Right kidney (tissue), 1 donor: ENCODE measurements around the gene CAPN15.

ENCODE experiments used
- DNase-seq: peaks from one replicate; pipeline ENCODE4 v3.0.0-alpha.2; 2016

Gene CAPN15

DNA sequence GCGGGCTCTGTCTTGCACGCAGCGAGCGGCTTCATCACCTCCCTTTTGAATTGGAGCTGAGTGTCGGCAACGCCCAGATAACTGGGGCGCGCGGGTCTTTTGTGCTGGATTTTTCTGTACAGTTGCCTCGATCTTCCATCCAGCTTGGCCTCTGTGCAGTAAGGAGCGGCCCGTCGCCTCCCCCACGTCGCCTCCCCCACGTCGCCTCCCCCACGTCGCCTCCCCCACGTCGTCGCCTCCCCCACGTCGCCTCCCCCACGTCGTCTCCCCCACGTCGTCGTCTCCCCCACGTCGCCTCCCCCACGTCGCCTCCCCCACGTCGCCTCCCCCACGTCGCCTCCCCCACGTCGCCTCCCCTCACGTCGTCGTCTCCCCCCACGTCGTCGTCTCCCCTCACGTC, 17.0 kb downstream of the CAPN15 start:
- no peak for DNase-seq

DNA sequence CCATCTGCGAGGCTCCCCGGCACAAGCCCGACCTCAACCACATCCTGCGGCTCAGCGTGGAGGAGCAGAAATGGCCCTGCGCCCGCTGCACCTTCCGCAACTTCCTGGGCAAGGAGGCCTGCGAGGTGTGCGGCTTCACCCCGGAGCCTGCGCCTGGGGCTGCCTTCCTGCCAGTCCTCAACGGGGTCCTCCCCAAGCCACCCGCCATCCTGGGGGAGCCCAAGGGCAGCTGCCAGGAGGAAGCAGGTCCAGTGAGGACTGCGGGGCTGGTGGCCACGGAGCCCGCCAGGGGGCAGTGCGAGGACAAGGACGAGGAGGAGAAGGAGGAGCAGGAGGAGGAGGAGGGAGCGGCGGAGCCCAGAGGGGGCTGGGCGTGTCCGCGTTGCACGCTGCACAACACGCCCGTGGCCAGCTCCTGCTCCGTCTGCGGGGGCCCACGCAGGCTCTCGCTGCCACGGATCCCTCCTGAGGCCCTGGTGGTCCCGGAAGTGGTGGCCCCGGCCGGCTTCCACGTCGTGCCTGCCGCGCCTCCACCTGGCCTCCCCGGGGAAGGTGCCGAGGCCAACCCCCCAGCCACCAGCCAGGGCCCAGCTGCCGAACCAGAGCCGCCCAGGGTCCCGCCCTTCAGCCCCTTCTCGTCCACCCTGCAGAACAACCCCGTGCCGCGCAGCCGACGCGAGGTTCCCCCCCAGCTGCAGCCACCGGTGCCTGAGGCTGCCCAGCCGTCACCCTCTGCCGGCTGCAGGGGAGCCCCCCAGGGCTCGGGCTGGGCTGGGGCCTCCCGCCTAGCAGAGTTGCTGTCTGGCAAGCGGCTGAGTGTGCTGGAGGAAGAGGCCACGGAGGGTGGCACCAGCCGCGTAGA, 19.6 kb downstream of the CAPN15 start:
- DNase-seq = no peak

- no peak for DNase-seq
These were observed 21.1 kb downstream of the CAPN15 start for GRCh38 chr16:548586-548985.

DNA sequence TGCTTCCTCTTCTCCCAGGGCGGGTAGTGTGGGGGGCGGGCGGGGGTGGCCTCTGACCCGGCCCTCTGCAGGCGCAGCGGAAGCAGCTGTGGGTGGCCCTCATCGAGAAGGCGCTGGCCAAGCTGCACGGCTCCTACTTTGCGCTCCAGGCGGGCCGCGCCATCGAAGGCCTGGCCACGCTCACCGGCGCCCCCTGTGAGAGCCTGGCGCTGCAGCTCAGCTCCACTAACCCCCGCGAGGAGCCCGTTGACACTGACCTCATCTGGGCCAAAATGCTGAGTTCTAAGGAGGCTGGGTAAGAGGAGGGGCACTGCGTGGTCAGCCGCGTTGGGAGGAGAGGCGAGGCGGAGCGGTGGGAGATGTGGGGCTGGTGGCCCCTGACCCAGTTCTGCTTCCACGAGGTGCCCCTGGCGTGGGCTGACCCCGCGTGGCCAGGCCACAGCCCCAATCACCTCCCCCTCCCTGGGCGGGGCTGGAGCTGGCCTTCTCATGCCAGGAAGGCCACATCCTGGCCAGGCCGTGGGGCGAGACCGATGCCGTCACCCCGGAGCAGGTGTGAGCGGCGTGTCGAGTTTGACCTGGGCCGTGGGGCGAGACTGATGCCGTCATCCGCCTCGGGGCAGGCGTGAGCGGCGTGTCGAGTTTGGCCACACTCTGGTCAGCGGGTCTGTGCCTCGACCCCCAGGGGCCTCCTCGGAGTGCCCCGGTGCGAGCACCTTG, 22.2 kb downstream of the CAPN15 start:
- no peak for DNase-seq

DNA sequence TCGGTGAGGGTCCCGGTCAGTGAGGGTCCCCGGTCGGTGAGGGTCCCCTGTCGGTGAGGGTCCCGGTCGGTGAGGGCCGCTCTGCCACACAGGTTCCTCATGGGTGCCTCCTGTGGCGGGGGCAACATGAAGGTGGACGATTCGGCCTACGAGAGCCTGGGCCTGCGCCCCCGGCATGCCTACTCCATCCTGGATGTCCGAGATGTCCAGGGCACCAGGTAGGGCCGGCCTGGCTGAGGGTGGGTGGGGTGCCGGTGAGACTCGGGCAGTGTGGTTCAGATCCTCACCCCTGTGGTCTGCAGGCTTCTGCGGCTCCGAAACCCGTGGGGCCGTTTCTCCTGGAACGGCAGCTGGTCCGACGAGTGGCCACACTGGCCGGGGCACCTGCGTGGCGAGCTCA, 23.7 kb downstream of the CAPN15 start:
- no peak for DNase-seq

GRCh38 chr16:552171-552570, 24.7 kb downstream of the CAPN15 start:
- no peak for DNase-seq

DNA sequence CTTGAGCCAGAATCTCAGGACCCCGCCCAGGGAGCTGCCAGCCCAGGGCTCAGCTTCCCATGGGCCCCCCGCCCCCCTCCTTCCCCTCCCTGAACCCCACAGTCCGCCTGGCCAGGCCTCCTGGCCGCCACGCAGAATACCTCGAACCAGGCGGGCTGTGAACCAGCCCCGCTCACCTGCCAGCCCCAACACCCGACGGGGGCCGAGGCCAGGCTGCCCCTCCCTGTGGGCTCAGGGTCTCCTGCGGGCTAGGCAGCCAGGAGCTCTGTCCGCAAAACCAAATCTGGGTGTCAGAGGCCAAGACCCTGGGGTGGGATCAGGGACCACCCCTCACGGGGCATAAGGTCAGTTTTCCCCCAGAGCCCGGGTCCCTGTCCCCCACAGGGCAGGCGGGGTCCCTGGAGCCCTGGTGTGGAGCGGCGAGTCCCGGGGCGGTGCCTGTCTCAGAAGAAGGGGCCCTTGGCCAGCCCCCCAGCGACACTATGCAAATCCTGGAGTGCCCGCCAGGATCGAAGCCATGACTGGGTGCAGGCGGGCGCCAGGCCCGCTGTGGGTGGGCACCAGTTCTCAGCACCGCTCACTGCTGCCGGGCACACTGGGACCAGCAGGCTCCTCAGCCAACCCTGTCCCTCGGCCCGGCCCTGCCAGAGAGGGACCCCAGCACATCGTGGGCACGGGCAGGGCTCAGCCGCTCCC, 26.2 kb downstream of the CAPN15 start:
- no peak for DNase-seq

GRCh38 chr16:554297-554621, 26.7 kb downstream of the CAPN15 start:
- DNase-seq = no peak

DNA sequence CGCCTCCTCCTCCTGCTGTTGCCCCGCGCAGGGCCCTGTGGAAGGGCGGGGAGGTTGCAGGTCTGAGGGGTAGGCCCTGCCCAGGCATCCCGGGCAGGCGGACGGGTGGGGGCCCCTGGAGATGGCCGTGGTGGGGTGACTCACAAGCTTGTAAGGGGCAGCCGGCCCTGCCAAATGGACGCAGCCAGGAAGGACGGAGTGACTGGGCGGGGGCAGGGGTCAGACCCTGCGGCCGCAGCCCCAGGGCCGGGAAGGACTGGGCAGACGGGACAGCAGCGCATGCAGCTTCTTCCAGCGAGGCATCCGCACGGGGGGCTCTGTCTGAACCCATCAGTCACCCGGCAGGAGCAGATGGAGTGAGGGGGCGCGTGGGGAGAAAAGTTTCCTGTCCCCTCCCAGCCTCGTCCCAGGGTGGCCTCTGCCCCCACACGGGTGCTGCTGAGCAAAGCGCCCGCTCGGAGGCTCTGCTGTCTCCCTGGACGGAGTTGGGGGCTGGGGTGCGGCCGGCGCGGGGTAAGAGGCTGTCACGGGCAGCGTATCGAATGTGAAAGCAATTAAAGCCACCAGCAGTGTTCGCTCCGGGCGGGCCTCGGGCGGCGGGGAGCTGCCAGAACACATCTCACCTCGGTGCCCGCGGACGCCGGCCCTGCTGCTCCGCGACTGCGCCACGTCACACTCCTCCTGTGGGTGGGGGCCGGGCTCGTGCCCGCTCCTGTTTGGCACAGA, 27.3 kb downstream of the CAPN15 start:
- DNase-seq = peak; percentile 60

GRCh38 chr16:555528-556473, 28.3 kb downstream of the CAPN15 start:
- no peak for DNase-seq

- no peak for DNase-seq
These were observed 29.1 kb downstream of the CAPN15 start for GRCh38 chr16:556474-557173.

- DNase-seq = no peak
These were observed 30.2 kb downstream of the CAPN15 start for GRCh38 chr16:557463-558297.

DNA sequence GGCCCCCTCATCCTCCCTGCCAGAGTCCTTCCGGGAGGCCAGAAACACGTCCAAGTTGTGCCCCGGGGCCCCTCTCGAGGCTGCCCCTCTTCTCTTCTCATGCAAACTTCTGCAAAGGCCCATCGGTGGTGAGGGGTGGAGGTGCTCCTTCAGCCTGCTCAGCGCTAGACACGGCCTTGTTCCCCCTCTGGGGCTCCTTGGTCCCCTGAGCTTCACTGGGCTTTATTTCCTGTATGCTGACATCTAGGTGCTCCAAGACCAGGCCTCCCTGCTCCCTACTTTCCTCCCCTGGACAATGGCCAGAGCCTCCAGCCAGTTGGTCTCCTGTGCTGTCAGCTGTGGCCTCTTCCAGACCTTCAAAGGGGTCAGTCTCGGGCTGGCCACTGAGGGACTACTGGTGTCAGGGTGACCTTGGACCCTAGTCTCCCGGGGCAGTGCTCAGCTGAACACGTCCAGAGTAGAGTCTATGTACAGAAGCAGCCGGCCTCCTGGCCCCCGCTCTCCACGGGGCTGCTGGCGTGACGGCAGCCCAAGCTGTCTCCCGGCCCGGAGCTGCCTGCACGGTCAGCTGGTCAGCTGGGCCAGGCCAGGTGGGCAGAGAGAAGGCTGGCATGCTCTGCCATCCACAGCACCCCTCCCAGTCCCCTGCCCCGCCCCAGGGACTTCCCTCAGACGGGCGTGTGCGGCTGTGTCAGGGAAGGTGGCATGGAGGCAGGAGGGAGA, 30.9 kb downstream of the CAPN15 start:
- peak; percentile 55 for DNase-seq

DNA sequence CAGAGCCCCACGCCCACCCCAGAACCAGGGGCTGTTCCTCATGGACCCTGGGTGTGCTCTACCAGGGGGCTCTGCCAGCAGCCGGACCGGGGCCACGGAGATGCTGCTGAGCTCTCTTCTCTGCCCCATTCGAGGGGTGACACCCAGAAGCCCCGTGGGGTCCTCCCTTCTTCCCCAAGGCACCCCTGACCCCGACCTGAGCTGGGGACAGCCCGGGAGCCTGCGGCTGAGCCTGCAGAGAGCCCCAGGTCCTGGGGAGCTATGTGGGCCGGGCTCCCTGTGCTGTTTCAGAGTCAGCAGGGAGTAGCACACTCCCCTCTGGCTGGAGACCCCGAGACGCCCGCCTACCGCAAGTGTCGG, 31.5 kb downstream of the CAPN15 start:
- no peak for DNase-seq

GRCh38 chr16:559411-560203, 32.1 kb downstream of the CAPN15 start:
- no peak for DNase-seq

DNA sequence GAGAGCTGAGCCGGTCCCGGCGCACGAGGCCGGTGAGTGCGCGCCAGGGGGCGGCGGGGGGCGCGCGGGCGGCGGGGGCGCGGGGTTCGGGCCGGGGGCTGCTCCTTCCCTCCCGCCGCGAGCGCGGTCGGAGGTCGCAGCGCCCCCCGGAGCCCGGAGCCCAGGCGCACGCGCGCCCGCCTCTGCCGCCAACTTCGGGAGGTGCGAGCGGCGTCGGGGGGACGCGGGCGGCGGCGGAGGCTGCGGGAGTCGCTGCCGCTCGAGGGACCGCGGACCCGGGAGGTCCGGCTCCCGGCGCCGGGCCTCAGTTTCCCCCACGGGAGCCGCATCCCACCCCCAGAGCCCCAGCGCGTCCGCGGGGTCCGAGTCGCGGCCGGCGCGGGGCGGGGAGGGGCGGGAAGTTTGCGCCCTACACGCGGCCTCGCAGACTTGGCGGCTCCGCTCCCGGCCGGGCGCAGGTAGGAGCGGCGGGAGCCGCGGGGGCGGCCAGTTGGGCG, 32.7 kb downstream of the CAPN15 start, which contains the start of gene PRR35:
TSS of gene PRR35 (plus strand) at position 191 of the 497 bp plus-strand sequence. CDS start 2,901 bp downstream, outside the sequence.
- no peak for DNase-seq

- DNase-seq = no peak
These were observed 33.3 kb downstream of the CAPN15 start for GRCh38 chr16:560701-561412.
